MM.1S (cell line): Measurements from ENCODE around the gene EXOSC5.

ENCODE experiments used
- CTCF ChIP-seq: fragments of 300-600 bp; sonication (generic); IDR thresholded peaks from 2 replicates; pipeline ENCODE4 v1.5.1; 2016; ENCODE audit warnings: antibody characterized with exemption, low read length, mixed read lengths
- EZH2 ChIP-seq: fragments of 300-600 bp; sonication (generic); optimal IDR thresholded peaks from 2 replicates; pipeline ENCODE3; 2017; ENCODE audit warnings: low read depth, mild to moderate bottlenecking, antibody characterized with exemption, low read length, mixed read lengths

- TF ChIP-seq CTCF (no peak), EZH2 (no peak)
Observed at GRCh38 chr19:41359741-41360140, 37.4 kb downstream of the EXOSC5 start.
